Forelimb muscle (tissue), 1 donor: ENCODE measurements around the gene STPG2. TPM values are rescaled to one million over a fixed set of nuclear protein-coding genes. Genes with fewer than 3 reads are reported as not detected.

Experiments used
- DNase-seq: peaks from one replicate; pipeline ENCODE4 v3.0.0-alpha.2; 2013; ENCODE audit warnings: low read depth
- polyA plus RNA-seq: library from polyadenylated mRNA; unstranded; fragments of 120-200 nt; gene quantifications from one replicate; pipeline ENCODE4 v1.2.1, GENCODE V29; 2013; ENCODE audit not compliant: insufficient read length

Gene STPG2
- polyA plus RNA-seq, 1 donor = not detected

DNA sequence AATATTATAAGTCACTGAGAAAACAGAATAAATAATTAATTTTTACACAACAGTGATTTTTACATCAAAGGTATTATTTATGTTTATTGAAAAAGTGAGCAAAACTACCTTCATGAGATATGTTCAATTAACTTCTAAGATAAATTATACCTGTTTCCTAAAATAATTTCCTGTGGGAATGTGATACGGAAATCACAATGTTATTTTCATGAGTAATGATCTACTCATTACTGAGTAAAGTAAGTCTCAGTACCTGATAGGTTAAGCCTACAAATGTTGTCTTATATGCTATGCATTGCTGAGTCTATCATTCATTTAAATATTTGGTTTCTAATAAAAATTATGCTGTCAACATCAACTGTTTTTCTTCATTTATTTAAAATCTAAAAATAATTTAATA lies 324.0 kb downstream of the STPG2 start:
- DNase-seq = no peak

DNA sequence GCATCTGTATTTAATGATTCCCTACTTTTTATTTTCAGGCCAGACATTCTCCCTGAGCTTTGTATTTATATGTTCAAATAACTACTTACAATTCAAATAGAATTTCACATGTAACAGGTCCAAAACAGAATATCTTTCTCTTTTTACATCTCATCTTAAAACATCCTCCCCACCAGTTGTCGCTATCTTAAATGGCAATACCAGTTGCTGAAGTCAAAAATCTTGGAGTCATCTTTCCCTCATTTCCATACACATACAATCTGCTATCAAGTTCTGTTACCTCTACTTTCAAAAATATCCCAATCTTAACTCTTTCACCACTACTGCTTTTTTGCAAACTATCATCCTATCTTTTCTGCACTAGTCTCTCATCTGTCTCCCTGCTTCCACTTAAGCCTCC lies 330.5 kb downstream of the STPG2 start:
- no peak for DNase-seq

GRCh38 chr4:97786306-97786920 lies 356.9 kb downstream of the STPG2 start:
- DNase-seq = no peak

DNA sequence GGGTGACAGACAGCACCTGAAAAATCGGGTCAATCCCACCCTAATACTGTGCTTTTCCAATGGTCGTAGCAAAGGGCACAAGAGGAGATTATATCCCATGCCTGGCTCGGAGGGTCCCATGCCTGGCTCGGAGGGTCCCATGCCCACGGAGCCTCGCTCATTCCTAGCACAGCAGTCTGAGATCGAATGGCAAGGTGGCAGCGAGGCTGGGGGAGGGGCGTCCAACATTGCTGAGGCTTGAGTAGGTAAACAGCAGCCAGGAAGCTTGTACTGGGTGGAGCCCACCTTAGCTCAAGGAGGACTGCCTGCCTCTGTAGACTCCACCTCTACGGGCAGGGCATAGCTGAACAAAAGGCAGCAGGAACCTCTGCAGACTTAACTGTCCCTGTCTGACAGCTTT lies 365.1 kb downstream of the STPG2 start:
- no peak for DNase-seq

DNA sequence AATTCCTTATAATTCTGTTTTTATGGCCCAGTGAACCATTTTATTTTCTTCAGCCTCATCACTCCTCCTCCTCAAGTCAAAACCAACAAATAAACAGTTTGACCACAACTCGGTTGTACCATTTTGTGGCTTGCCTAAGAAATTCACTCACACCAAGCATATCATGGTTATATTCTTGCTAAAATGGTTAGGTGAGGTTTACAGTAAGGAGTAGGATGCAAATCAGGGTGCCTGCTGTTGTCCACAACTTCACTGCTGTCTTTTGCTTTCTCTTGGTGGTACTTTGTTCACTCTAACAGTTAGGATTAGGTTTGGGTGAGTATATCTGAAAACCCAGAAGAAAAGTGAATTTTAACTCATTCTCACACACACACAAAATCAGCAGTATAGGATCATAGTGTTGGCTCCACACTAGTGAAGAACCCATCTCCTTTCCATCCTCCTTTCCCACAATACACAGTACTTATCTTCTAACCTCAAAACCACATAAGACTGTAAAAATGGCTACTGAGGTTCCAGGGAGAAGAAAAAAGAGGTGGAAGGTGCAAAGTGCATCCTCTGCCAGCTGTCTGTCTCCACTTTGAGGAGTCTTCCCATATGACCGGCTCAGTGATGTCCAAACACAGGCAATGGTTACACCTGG lies 368.8 kb downstream of the STPG2 start:
- DNase-seq = no peak

DNA sequence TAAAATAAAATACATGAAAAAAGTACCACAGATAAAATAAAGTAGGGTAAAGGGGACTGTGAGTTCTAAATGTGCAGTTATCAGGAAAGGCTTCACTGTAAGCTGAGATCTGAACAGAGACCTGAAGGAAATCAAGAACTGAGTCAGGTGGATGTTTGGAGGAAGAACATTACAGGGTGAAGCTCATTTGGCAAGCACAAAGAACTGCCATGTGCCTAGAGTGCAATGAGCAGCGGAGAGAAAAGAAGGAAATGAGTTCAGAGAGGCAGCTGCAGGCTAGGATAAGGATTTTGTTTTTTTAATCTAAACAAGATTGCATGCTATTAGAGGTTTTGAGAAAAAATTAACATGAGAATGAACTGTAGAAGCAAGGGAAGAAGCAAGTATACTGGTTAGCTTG lies 373.1 kb downstream of the STPG2 start:
- no peak for DNase-seq

DNA sequence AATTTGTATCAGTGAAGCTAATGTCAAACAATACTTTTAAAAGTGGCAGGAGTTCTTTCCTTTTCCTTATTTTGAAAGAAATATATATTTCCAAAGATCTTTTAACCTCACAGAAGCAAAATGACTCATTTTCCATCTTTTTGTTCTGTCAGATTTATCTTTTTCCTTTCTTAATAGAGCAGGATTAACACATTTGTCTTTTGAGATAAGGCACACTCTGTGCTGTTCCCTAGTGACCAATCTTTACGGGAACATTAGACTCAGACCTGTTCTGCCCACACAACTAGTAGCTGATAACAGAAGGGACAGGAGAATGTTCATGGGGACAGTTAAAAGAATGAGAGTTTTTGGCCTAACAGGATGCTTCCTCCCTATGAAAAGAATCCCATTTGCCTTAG lies 381.2 kb downstream of the STPG2 start:
- DNase-seq = no peak

DNA sequence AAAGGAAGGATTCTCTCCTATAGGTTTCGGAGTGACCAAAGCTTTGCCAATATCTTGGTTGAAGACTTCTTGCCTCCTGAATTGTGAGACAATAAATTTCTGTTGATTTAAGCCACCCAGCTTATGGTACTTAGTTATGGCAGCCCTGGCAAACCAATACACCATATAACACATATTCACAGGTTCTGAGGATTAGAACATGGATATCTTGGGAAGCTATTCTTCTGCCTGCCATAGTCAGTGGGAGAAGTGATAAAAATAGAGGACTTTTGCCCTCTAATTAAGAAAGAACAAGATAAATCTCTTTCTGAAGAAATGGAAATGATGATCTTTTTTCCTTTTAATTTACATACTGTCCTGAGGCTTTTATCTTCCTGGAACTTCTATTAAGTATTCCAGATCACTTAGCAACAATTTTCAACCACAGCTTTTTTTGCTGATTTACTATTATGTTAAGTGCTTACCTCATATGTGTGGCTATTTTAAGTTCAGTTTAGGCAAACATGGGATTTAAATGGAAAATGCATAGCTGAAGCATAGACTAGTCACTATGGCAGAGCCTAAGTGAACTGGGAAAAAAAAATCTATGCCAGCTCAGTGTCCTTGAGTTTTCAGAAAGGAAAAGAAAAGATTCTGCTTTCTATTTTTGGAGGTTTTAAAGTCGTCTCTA lies 381.7 kb downstream of the STPG2 start:
- no peak for DNase-seq

DNA sequence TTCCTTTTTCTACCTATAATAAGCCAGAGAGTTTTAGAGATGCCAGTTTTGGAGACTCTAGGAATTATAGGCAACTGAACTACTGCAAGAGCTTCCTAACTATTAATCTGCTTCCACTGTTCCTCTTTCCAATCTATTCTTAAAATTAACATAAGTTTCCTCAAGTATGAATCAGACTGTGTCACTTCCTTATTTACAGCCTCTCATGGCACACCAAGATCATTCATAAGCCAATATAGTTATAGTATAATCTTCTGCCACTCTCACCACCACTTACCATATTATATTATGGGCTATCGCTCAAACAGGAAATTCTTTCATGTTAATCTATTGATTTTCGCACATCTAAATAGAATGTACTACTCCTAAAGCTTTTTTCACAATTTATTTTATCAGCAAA lies 383.5 kb downstream of the STPG2 start:
- no peak for DNase-seq

GRCh38 chr4:97752599-97752998 lies 390.7 kb downstream of the STPG2 start:
- no peak for DNase-seq

- no peak for DNase-seq
These were observed 395.3 kb downstream of the STPG2 start for GRCh38 chr4:97747945-97748344.

GRCh38 chr4:97720869-97721432 lies 422.3 kb downstream of the STPG2 start:
- peak; percentile 6 for DNase-seq

DNA sequence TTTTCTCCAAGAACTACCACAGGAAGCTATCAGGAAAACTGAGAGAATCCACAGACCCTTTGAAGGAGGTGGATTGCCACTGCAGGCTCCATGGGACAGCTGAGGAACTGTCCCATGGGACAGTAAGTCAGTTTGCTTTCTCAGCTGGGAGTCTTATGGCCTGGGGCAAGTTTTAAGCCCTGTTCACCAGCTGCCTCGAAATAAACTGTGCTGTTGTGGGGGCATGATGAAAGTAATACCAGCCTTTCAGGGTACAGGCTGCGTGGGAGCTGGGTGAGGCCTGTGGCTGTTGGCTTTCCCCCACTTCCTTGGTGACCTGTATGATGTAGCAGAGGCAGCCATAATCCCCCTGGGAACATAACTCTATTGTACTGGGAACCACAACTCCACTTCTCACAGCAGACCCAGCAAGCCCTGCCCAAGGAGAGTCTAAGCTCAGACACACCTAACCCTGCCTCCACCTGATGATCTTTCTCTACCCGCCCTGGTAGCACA lies 452.1 kb downstream of the STPG2 start:
- DNase-seq = no peak

- DNase-seq = no peak
These were observed 472.5 kb downstream of the STPG2 start for GRCh38 chr4:97670703-97671269.

GRCh38 chr4:97665553-97665952 lies 477.7 kb downstream of the STPG2 start:
- DNase-seq = no peak

- DNase-seq = no peak
These were observed 478.5 kb downstream of the STPG2 start for GRCh38 chr4:97664741-97665140.

GRCh38 chr4:97662133-97662532 lies 481.1 kb downstream of the STPG2 start:
- DNase-seq = no peak

DNA sequence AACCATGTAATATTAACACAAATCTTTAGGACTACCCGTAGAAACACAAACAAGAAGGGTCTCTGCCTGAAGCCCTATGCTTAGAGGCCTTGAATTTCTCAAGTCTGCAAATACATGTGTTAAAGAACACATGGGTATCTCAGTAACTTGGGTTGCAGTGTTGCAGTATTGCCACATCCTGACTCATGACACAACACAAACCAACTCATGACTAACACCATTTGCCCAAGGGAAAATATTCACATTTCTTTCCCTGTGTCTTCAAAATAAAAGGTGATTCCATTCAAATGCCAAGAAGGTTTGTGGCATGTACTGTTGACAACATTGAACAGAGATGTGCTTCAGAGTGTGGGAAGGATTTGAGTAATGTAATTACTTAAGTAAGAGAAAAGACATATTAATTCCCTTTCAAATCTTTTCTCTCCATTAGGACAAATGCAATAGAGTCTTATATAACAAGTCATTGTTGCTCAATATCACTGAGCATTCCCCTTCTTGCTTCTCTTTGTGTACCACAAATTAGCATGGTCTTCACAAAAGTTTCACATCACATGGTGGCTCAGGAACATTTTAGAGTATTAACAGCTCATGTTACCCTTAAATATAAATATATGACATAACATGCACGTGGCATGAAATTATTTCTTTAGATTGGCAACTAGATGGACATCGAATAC lies 487.1 kb downstream of the STPG2 start:
- DNase-seq = no peak

GRCh38 chr4:97653701-97654100 lies 489.6 kb downstream of the STPG2 start:
- no peak for DNase-seq

GRCh38 chr4:97646997-97647396 lies 496.3 kb downstream of the STPG2 start:
- DNase-seq = peak; percentile 6

DNA sequence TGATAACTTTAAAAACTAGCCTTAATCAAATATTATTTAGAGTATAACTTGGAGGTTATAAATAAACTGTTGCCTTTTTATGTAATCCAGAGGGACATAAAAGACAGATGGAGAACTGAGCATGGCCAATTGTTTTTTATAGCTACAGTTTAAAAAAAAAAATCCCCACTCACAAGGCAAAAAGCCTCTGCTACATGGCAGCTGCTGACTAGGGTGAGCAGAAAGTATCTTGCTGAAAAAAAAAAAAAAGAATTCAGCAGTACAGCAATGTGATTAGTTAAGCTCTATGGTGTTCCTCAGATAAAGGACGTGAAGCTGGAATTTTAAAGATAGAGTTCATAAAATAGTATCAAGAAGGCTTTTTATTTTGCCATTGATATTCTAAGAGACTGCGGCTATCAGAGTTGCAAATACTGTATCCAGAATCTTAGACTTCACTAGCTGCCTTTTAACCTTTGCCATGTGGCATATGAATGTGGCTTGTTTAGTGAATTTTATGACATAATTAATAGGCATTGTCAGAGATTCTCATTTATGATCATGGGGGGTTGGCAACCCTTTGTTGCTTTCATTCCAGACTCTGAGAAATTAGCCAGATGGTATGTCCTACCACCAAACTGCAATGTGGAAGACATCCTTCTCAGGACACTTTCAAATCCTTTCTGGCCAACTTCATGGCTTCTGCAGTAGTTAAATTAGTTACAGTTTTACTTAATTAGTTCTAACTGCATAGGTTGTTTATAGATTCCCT lies 498.0 kb downstream of the STPG2 start:
- DNase-seq = no peak
